WTC11 (cell line): ENCODE results near the gene ECE1.

Experiments used
- CREB1 ChIP-seq: sonication (generic); formaldehyde crosslinking; IDR thresholded peaks from 2 replicates; pipeline ENCODE4 v1.8.0; 2023; ENCODE audit warnings: mild to moderate bottlenecking, missing genetic modification reagents
- CTCF ChIP-seq: fragments of 200-600 bp; IDR thresholded peaks from 2 replicates; pipeline ENCODE4 v1.8.0; 2022; ENCODE audit warnings: antibody characterized with exemption
- JUN ChIP-seq: sonication (generic); formaldehyde crosslinking; IDR thresholded peaks from 2 replicates; pipeline ENCODE4 v1.8.0; 2023; ENCODE audit warnings: mild to moderate bottlenecking, missing genetic modification reagents
- NR2C2 ChIP-seq: sonication (generic); formaldehyde crosslinking; IDR thresholded peaks from 2 replicates; pipeline ENCODE4 v1.8.0; 2022; ENCODE audit warnings: mild to moderate bottlenecking, missing genetic modification reagents
- SP1 ChIP-seq: sonication (generic); formaldehyde crosslinking; conservative IDR thresholded peaks from 2 replicates; pipeline ENCODE4 v1.8.1; 2022; ENCODE audit warnings: missing genetic modification reagents
- STAT6 ChIP-seq: sonication (generic); formaldehyde crosslinking; conservative IDR thresholded peaks from 2 replicates; pipeline ENCODE4 v1.8.1; 2023; ENCODE audit warnings: mild to moderate bottlenecking, low read depth, missing genetic modification reagents, moderate library complexity
- ZNF121 ChIP-seq: sonication (generic); formaldehyde crosslinking; IDR thresholded peaks from 2 replicates; pipeline ENCODE4 v1.8.0; 2023; ENCODE audit warnings: missing genetic modification reagents
- TF ChIP-seq, protein P1 (sequence below): sonication (generic); formaldehyde crosslinking; IDR thresholded peaks from 2 replicates; pipeline ENCODE4 v1.8.0; 2022; ENCODE audit warnings: mild to moderate bottlenecking, missing genetic modification reagents
- TF ChIP-seq, protein P2 (sequence below): sonication (generic); formaldehyde crosslinking; IDR thresholded peaks from 2 replicates; pipeline ENCODE4 v1.8.1; 2023; ENCODE audit warnings: mild to moderate bottlenecking, missing genetic modification reagents, moderate library complexity
- TF ChIP-seq, protein P3 (sequence below): sonication (generic); formaldehyde crosslinking; IDR thresholded peaks from 2 replicates; pipeline ENCODE4 v1.8.1; 2022; ENCODE audit warnings: missing genetic modification reagents, borderline replicate concordance

GRCh38 chr1:21277180-21277579, 13.1 kb downstream of the ECE1 start:
- no peak for TF ChIP-seq JUN
- TF ChIP-seq CREB1 (CRISPR knock-in tag), result no peak
- TF ChIP-seq, protein P1, sequence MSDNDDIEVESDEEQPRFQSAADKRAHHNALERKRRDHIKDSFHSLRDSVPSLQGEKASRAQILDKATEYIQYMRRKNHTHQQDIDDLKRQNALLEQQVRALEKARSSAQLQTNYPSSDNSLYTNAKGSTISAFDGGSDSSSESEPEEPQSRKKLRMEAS (CRISPR knock-in tag), result no peak
- TF ChIP-seq SP1 (CRISPR knock-in tag), result no peak
- no peak for TF ChIP-seq CTCF
- TF ChIP-seq, protein P2, sequence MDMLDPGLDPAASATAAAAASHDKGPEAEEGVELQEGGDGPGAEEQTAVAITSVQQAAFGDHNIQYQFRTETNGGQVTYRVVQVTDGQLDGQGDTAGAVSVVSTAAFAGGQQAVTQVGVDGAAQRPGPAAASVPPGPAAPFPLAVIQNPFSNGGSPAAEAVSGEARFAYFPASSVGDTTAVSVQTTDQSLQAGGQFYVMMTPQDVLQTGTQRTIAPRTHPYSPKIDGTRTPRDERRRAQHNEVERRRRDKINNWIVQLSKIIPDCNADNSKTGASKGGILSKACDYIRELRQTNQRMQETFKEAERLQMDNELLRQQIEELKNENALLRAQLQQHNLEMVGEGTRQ, result no peak
- TF ChIP-seq, protein P3, sequence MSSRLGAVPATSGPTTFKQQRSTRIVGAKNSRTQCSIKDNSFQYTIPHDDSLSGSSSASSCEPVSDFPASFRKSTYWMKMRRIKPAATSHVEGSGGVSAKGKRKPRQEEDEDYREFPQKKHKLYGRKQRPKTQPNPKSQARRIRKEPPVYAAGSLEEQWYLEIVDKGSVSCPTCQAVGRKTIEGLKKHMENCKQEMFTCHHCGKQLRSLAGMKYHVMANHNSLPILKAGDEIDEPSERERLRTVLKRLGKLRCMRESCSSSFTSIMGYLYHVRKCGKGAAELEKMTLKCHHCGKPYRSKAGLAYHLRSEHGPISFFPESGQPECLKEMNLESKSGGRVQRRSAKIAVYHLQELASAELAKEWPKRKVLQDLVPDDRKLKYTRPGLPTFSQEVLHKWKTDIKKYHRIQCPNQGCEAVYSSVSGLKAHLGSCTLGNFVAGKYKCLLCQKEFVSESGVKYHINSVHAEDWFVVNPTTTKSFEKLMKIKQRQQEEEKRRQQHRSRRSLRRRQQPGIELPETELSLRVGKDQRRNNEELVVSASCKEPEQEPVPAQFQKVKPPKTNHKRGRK (CRISPR knock-in tag), result no peak
- TF ChIP-seq NR2C2 (CRISPR knock-in tag), result no peak
- no peak for TF ChIP-seq ZNF121 (CRISPR knock-in tag)
- TF ChIP-seq STAT6 (CRISPR knock-in tag), result no peak
